GM21360 (cell line): ENCODE data around the gene TAS2R19.

Experiments
- ATAC-seq: cut with Tn5 transposase; IDR thresholded peaks from one replicate; pipeline ENCODE4 v1.9.1; 2021; ENCODE audit warnings: mild to moderate bottlenecking, moderate library complexity; ENCODE audit not compliant: unreplicated experiment

The TAS2R19 gene

DNA sequence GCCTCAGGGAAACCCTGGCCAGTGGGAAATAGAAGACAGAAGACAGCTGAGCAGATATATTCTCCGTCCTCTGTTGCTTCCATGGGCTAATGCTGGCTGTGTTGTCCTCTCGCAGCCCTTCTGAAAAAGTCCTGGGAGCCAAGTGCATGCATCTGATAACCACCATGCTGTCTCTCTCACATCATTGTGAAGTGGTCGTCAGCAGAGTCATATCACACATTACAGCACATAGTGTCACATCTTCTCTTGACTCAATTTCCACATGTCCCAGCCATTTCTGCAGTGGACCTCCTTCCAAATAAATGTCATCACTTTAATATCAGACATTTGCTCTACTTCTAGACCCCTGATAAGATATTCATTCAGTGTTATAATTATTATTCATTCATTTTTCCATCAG is 28.1 kb downstream of the TAS2R19 start:
- ATAC-seq = no peak

DNA sequence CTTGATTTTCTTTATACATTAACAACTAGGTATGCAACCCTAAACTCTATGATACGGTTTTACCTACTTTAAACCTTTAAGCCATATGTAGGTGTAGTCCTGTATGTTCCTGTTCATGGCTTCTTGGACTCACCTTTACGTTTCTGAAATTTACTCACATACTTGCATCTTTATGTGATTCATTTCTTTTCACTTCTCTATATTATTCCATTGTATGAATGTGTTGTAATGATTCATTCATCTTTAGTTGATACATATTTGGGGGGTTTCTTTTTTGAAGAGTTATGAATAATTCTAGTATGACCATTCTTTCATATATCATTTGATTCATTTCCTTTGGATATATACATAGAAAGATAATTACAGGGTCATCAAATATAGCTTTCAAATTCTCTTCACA is 33.3 kb downstream of the TAS2R19 start:
- no peak for ATAC-seq

DNA sequence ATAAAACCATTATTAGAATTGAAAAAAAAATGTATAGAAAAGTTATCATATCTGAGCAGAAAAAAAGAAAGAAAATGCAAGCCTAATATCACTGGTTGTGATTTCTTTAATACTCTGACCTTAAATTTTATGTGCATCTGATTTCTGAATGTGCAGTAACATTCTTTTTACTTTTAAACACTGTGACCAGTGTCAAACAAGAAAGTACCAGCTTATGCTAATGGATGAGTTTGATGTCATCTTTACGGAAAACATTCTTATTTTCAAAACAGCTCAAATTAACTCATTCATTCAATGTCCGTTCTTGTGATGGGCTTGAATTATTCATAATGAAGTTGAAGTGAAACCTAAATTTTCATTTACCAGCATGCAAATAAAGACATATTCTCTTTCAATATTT is 35.6 kb downstream of the TAS2R19 start, which contains the start of gene TAS2R50:
Gene TAS2R50 (minus strand): TSS at position 101 of the 400 bp plus-strand sequence. CDS start 52 bp downstream, at position 49.
- no peak for ATAC-seq

DNA sequence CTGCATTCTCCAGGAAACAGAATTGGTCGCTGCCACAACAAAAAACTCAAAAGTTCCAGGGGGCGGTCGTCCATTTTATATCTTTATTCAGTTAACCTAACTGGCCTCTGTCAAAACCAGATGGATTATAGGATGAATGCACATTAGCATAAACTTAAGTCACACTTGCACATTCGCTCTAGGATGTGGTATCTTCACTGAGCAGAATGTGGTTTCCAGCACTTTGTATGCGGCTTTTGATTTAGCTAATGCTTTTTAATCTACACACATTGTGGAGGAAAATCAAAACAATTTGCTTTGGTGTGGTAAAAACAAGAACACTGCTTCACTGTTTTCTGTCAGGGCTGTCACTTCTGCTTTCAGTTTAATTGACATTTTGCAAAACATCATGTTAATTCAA is 40.2 kb downstream of the TAS2R19 start:
- no peak for ATAC-seq

DNA sequence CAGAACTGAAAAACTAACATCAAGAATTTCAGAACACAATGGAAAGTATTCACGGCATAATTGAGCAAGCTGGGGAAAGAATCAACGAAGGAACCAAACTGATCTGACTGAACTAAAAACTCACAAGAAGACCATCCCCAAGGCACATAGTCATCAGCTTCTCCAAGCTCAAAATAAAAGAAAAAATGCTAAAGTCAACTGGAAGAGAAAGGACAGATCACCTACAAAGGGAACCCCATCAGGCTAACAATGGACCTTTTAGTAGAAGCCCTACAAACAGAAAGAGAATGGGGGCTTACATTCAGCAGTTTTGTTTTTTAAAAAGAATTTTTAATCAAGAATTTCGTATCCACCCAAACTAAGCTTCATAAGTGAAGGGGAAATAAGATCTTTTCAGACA is 47.5 kb downstream of the TAS2R19 start:
- no peak for ATAC-seq
